DMS114 treated with DMSO at 0.1 percent for 48 hours (cell line): ENCODE measurements around the gene IRF4.

Source experiments
- DNase-seq: peaks from one replicate; lab custom pipeline; 2025; ENCODE audit not compliant: unreplicated experiment; lab: John Stamatoyannopoulos, UW

Gene IRF4

DNA sequence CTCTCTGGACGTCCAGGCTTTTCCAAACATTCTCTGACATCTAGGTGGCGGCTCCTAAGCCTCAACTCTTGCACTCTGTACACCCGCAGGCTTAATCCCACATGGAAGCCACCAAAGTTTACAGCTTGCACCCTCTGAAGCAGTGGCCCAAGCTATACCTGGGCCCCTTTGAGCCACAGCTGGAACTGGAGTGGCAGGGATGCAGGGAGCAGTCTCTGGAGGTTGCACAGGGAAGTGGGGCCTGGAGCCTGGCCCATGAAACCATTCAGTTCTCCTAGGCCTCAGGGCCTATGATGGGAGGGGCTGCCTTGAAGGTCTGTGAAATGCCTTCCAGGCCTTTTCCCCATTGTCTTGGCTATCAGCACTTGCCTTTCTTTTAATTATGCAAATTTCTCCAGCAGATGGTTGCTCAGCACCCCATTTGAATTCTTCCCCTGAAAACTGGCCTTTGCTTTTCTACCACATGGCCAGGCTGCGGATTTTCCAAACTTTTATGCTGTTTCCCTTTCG, 64.9 kb downstream of the IRF4 start:
- DNase-seq, result no peak

DNA sequence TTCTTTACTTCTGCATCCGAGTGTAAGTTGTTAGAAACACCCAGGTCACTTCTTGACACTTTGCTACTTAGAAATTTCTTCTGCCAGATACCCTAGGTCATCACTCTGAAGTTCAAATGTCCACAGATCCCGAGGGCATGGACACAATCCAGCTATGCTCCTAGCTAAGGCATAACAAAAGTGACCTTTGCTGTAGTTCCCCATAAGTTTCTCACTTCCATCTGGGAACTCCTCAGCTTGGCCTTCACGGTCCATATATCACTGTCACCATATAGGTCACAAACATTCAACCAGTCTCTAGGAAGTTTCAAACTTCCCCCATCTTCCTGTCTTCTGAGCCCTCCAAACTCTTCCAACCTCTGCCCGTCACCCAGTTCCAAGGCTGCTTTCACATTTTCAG, 65.3 kb downstream of the IRF4 start:
- DNase-seq, result no peak
